RWPE2 (cell line): ENCODE data around the gene NSMCE1.

Experiments
- ATAC-seq: fragments of 200-7000 bp; cut with Tn5 transposase; 3 replicates; pipeline ENCODE4 v1.9.1; 2021; ENCODE audit warnings: low read depth
- DNase-seq: peaks from one replicate; pipeline ENCODE4 v3.0.0-alpha.2; 2020; ENCODE audit warnings: low spot score
- H3K27ac ChIP-seq: fragments of 450-650 bp; 2 replicates; pipeline ENCODE4 v1.5.1; 2017; ENCODE audit warnings: mild to moderate bottlenecking; ENCODE audit not compliant: poor library complexity, severe bottlenecking
- H3K27me3 ChIP-seq: fragments of 250-450 bp; sonication (Bioruptor Pico); 2 replicates; pipeline ENCODE4 v1.5.1; 2021; ENCODE audit warnings: mild to moderate bottlenecking, moderate library complexity; ENCODE audit not compliant: insufficient read depth, poor library complexity, severe bottlenecking
- H3K36me3 ChIP-seq: fragments of 250-450 bp; sonication (Bioruptor Pico); 2 replicates; pipeline ENCODE4 v1.5.1; 2020; ENCODE audit warnings: low read depth, mild to moderate bottlenecking, moderate library complexity
- H3K4me1 ChIP-seq: fragments of 250-450 bp; sonication (Bioruptor Pico); 2 replicates; pipeline ENCODE4 v1.5.1; 2021; ENCODE audit warnings: mild to moderate bottlenecking, moderate library complexity; ENCODE audit not compliant: insufficient read depth, poor library complexity, severe bottlenecking
- H3K4me3 ChIP-seq: fragments of 250-450 bp; sonication (Bioruptor Pico); 2 replicates; pipeline ENCODE4 v1.5.1; 2021; ENCODE audit warnings: mild to moderate bottlenecking, moderate library complexity; ENCODE audit not compliant: severe bottlenecking
- H3K9me3 ChIP-seq: fragments of 250-450 bp; sonication (Bioruptor Pico); 2 replicates; pipeline ENCODE4 v1.5.1; 2021; ENCODE audit warnings: mild to moderate bottlenecking, moderate library complexity; ENCODE audit not compliant: severe bottlenecking
- CTCF ChIP-seq: fragments of 450-650 bp; IDR thresholded peaks from one replicate; pipeline ENCODE4 v1.5.1; 2017; ENCODE audit warnings: mild to moderate bottlenecking, moderate library complexity; ENCODE audit not compliant: poor library complexity, severe bottlenecking

The NSMCE1 gene

GRCh38 chr16:27220527-27220926 lies 48.0 kb downstream of the NSMCE1 start:
- H3K36me3 ChIP-seq = peaks cover 4% of the 10 kb centered on the region; the same call in 1 of the 2 replicates
- TF ChIP-seq CTCF = no peak
- no peak for ATAC-seq

GRCh38 chr16:27220120-27220519 lies 48.5 kb downstream of the NSMCE1 start:
- TF ChIP-seq CTCF = no peak
- peaks cover 4% of the 10 kb centered on the region; the same call in 1 of the 2 replicates for H3K36me3 ChIP-seq
- DNase-seq = no peak

More at GRCh38 chr16:27220527-27220926, 48.0 kb downstream of the NSMCE1 start:
- no peak overlapping the region for H3K4me3 ChIP-seq
- H3K4me1 ChIP-seq = no peaks in the 10 kb centered on the region
- H3K27me3 ChIP-seq = no peaks in the 10 kb centered on the region
- no peaks in the 10 kb centered on the region for H3K9me3 ChIP-seq
- DNase-seq = no peak
- no peak overlapping the region for H3K27ac ChIP-seq

GRCh38 chr16:27219161-27219560 lies 49.4 kb downstream of the NSMCE1 start:
- ATAC-seq (no peak), DNase-seq (no peak)

More at GRCh38 chr16:27220120-27220519, 48.5 kb downstream of the NSMCE1 start:
- ATAC-seq = no peak
- no peaks in the 10 kb centered on the region for H3K27me3 ChIP-seq
- H3K27ac ChIP-seq = no peak overlapping the region
- H3K4me3 ChIP-seq = no peak overlapping the region
- no peaks in the 10 kb centered on the region for H3K4me1 ChIP-seq
- H3K9me3 ChIP-seq = no peaks in the 10 kb centered on the region

GRCh38 chr16:27218756-27219155 lies 49.8 kb downstream of the NSMCE1 start:
- ATAC-seq = no peak
- H3K27ac ChIP-seq = no peak overlapping the region
- no peaks in the 10 kb centered on the region for H3K4me1 ChIP-seq
- no peaks in the 10 kb centered on the region for H3K9me3 ChIP-seq
- no peaks in the 10 kb centered on the region; the same call in 1 of the 2 replicates for H3K36me3 ChIP-seq
- DNase-seq = no peak
- no peaks in the 10 kb centered on the region for H3K27me3 ChIP-seq
- H3K4me3 ChIP-seq = no peak overlapping the region
- TF ChIP-seq CTCF = no peak

More at GRCh38 chr16:27219161-27219560, 49.4 kb downstream of the NSMCE1 start:
- H3K27me3 ChIP-seq = no peaks in the 10 kb centered on the region
- no peak for TF ChIP-seq CTCF
- H3K36me3 ChIP-seq = no peaks in the 10 kb centered on the region; the same call in 1 of the 2 replicates
- H3K4me3 ChIP-seq = no peak overlapping the region
- no peaks in the 10 kb centered on the region for H3K4me1 ChIP-seq
- H3K27ac ChIP-seq = no peak overlapping the region
- no peaks in the 10 kb centered on the region for H3K9me3 ChIP-seq

GRCh38 chr16:27217256-27217655 lies 51.3 kb downstream of the NSMCE1 start:
- Histone ChIP-seq H3K36me3 (no peaks in the 10 kb centered on the region), H3K9me3 (no peaks in the 10 kb centered on the region), H3K4me1 (no peaks in the 10 kb centered on the region), H3K4me3 (no peak overlapping the region), H3K27ac (no peak overlapping the region), H3K27me3 (no peaks in the 10 kb centered on the region)
- no peak for TF ChIP-seq CTCF
- ATAC-seq = no peak
- no peak for DNase-seq
